PC-3 (cell line): Measurements from ENCODE around the gene ATP4A. TPM values are rescaled to one million over a fixed set of nuclear protein-coding genes. Genes with fewer than 3 reads are reported as not detected.

ENCODE experiments used
- ATAC-seq: fragments of 200-7000 bp; cut with Tn5 transposase; 2 replicates; pipeline ENCODE4 v1.9.1; 2020; ENCODE audit warnings: mild to moderate bottlenecking, moderate library complexity
- BruUV-seq: library from RNA; stranded (reverse); fragments of 400-500 nt; replicated peaks from 2 replicates; lab custom pipeline; 2021; lab: Mats Ljungman, UMichigan
- CTCF ChIA-PET: fragments of 300-600 bp; sonication (Branson Sonifier 250); formaldehyde crosslinking; loops from one replicate; lab custom pipeline; 2022; ENCODE audit warnings: antibody characterized with exemption; lab: Charles Lee
- POLR2A ChIA-PET: fragments of 300-600 bp; sonication (Branson Sonifier 250); formaldehyde crosslinking; loops from one replicate; lab custom pipeline; 2022; ENCODE audit warnings: antibody characterized with exemption; ENCODE audit not compliant: unreplicated experiment; lab: Charles Lee
- DNase-seq: peaks from one replicate; pipeline ENCODE4 v3.0.0-alpha.2; 2015
- H2AFZ ChIP-seq: fragments of 300-600 bp; sonication (generic); 2 replicates; pipeline ENCODE4 v1.6.0; 2016; ENCODE audit warnings: antibody characterized with exemption, low read length
- H3F3A ChIP-seq: fragments of 300-600 bp; sonication (generic); one replicate; pipeline ENCODE4 v1.6.0; 2017; ENCODE audit warnings: antibody characterized with exemption, low read length, control low read depth, mild to moderate bottlenecking; ENCODE audit not compliant: unreplicated experiment
- H3K27ac ChIP-seq: fragments of 300-600 bp; sonication (generic); 2 replicates; pipeline ENCODE4 v1.5.1; 2016; ENCODE audit warnings: mild to moderate bottlenecking, low read length
- H3K27me3 ChIP-seq: fragments of 300-600 bp; sonication (generic); 2 replicates; pipeline ENCODE4 v1.6.1; 2016; ENCODE audit warnings: low read length, mixed read lengths
- H3K36me3 ChIP-seq: fragments of 300-600 bp; sonication (generic); 2 replicates; pipeline ENCODE4 v1.6.1; 2016; ENCODE audit warnings: low read depth, mixed run types, low read length, mixed read lengths
- H3K4me1 ChIP-seq: fragments of 300-600 bp; sonication (generic); 2 replicates; pipeline ENCODE4 v1.5.1; 2016; ENCODE audit warnings: low read length; ENCODE audit not compliant: insufficient read depth
- H3K4me2 ChIP-seq: fragments of 300-600 bp; sonication (generic); 2 replicates; pipeline ENCODE4 v1.6.0; 2016; ENCODE audit warnings: low read length
- H3K4me3 ChIP-seq: fragments of 300-600 bp; sonication (generic); 2 replicates; pipeline ENCODE4 v1.5.1; 2016; ENCODE audit warnings: mild to moderate bottlenecking, low read length, mixed read lengths
- H3K79me2 ChIP-seq: fragments of 300-600 bp; sonication (generic); 2 replicates; pipeline ENCODE4 v1.6.1; 2017; ENCODE audit warnings: low read length, mixed read lengths
- H3K9ac ChIP-seq: fragments of 300-600 bp; sonication (generic); 2 replicates; pipeline ENCODE4 v1.6.0; 2016; ENCODE audit warnings: mild to moderate bottlenecking, low read length
- H3K9me2 ChIP-seq: fragments of 300-600 bp; sonication (generic); replicated peaks from 2 replicates; pipeline ENCODE4 v1.6.1; 2016; ENCODE audit warnings: mixed run types, low read length, mixed read lengths
- H3K9me3 ChIP-seq: fragments of 300-600 bp; sonication (generic); 2 replicates; pipeline ENCODE4 v1.6.1; 2016; ENCODE audit warnings: low read length, mixed read lengths
- H4K20me1 ChIP-seq: fragments of 300-600 bp; sonication (generic); 2 replicates; pipeline ENCODE4 v1.6.1; 2016; ENCODE audit warnings: low read length, mixed read lengths
- CTCF ChIP-seq: fragments of 300-600 bp; sonication (generic); conservative IDR thresholded peaks from 2 replicates; pipeline ENCODE4 v1.5.1; 2017; ENCODE audit warnings: antibody characterized with exemption, low read depth, mild to moderate bottlenecking, low read length
- EZH2 ChIP-seq: fragments of 300-600 bp; sonication (generic); IDR thresholded peaks from one replicate; pipeline ENCODE4 v1.6.1; 2017; ENCODE audit warnings: antibody characterized with exemption, mild to moderate bottlenecking, low read length; ENCODE audit not compliant: unreplicated experiment
- EZH2phosphoT487 ChIP-seq: fragments of 300-600 bp; sonication (generic); IDR thresholded peaks from 2 replicates; pipeline ENCODE4 v1.6.1; 2018; ENCODE audit warnings: mild to moderate bottlenecking, antibody characterized with exemption, low read length, borderline replicate concordance
- intact Hi-C: fragments of 100-400 bp; cut with micrococcal nuclease; formaldehyde crosslinking; loops from 2 replicates; pipeline ENCODE4 v1.9.0; 2023
- total RNA-seq: library from RNA; depleted of rRNA; stranded (reverse); fragments of >200 nt; gene quantifications from 2 replicates; pipeline ENCODE4 v1.2.3, GENCODE V29; 2014

The ATP4A gene
- total RNA-seq, 1 experiment from 2014 or later = not detected

- Histone ChIP-seq H3K4me2 (no peak overlapping the region), H3K9me3 (no peaks in the 10 kb centered on the region), H3K9me2 (no peaks in the 10 kb centered on the region), H4K20me1 (no peaks in the 10 kb centered on the region), H2AFZ (no peak overlapping the region), H3K27me3 (no peaks in the 10 kb centered on the region), H3K9ac (no peak overlapping the region), H3K79me2 (no peaks in the 10 kb centered on the region), H3F3A (no peaks in the 10 kb centered on the region), H3K4me3 (no peak overlapping the region), H3K36me3 (no peaks in the 10 kb centered on the region), H3K27ac (no peak overlapping the region), H3K4me1 (no peaks in the 10 kb centered on the region)
- BruUV-seq = no TSS peak
- ChIA-PET POLR2A (interaction anchor here (0.7 kb wide), 2 partner anchors 58 to 119 kb away, joined by 3 to 5 read pairs; no protein-coding TSS in a partner anchor), CTCF (no interaction called here)
- intact Hi-C loops = loop anchor here (5.0 kb wide), 1 partner anchor 74 kb away; no protein-coding TSS in a partner anchor
- DNase-seq (no peak), ATAC-seq (no peak)
- no peak for TF ChIP-seq EZH2phosphoT487
- TF ChIP-seq EZH2 = no peak
- no peak for TF ChIP-seq CTCF
Measured at GRCh38 chr19:35590875-35591274, 27.4 kb upstream of the ATP4A start.

GRCh38 chr19:35587321-35587720, 23.9 kb upstream of the ATP4A start:
- H3K79me2 ChIP-seq = no peaks in the 10 kb centered on the region
- POLR2A ChIA-PET = no interaction called here
- H3F3A ChIP-seq = no peaks in the 10 kb centered on the region
- CTCF ChIA-PET = no interaction called here
- BruUV-seq = no TSS peak
- H3K4me1 ChIP-seq = no peaks in the 10 kb centered on the region
- ATAC-seq = no peak
- TF ChIP-seq EZH2phosphoT487 (no peak), CTCF (no peak), EZH2 (no peak)
- no peak overlapping the region for H3K4me3 ChIP-seq
- no peaks in the 10 kb centered on the region for H3K36me3 ChIP-seq
- no peaks in the 10 kb centered on the region for H3K9me3 ChIP-seq
- intact Hi-C loops = no loop called here
- no peak for DNase-seq
- H3K9me2 ChIP-seq = no peaks in the 10 kb centered on the region
- no peak overlapping the region for H3K27ac ChIP-seq
- H3K4me2 ChIP-seq = no peak overlapping the region
- no peaks in the 10 kb centered on the region for H3K27me3 ChIP-seq
- no peaks in the 10 kb centered on the region for H4K20me1 ChIP-seq
- no peak overlapping the region for H2AFZ ChIP-seq
- H3K9ac ChIP-seq = no peak overlapping the region

GRCh38 chr19:35585848-35586247, 22.4 kb upstream of the ATP4A start, which contains the start of gene PMIS2:
TSS of gene PMIS2 (plus strand) at chr19:35586173. CDS start at chr19:35586260, 87 bp downstream.
- ChIA-PET POLR2A (no interaction called here), CTCF (no interaction called here)
- intact Hi-C loops = no loop called here
- H3K4me1 ChIP-seq = no peaks in the 10 kb centered on the region
- no peak within 1 kb of the TSS for H3K4me3 ChIP-seq
- no peaks in the 10 kb centered on the region for H3K36me3 ChIP-seq
- no TSS peak for BruUV-seq
- no peaks in the 10 kb centered on the region for H4K20me1 ChIP-seq
- H3K4me2 ChIP-seq = no peak within 1 kb of the TSS
- H3K27me3 ChIP-seq = no peaks in the 10 kb centered on the region
- no peak within 1 kb of the TSS for H3K9ac ChIP-seq
- DNase-seq (no peak), ATAC-seq (no peak)
- no peaks in the 10 kb centered on the region for H3K79me2 ChIP-seq
- H3K9me3 ChIP-seq = no peaks in the 10 kb centered on the region
- no peaks in the 10 kb centered on the region for H3K9me2 ChIP-seq
- no peak within 1 kb of the TSS for H3K27ac ChIP-seq
- TF ChIP-seq EZH2 (no peak), CTCF (no peak), EZH2phosphoT487 (no peak)
- H2AFZ ChIP-seq = no peak within 1 kb of the TSS
- H3F3A ChIP-seq = no peaks in the 10 kb centered on the region
